Measurements from ENCODE around the gene TUBD1.

Gene TUBD1

DNA sequence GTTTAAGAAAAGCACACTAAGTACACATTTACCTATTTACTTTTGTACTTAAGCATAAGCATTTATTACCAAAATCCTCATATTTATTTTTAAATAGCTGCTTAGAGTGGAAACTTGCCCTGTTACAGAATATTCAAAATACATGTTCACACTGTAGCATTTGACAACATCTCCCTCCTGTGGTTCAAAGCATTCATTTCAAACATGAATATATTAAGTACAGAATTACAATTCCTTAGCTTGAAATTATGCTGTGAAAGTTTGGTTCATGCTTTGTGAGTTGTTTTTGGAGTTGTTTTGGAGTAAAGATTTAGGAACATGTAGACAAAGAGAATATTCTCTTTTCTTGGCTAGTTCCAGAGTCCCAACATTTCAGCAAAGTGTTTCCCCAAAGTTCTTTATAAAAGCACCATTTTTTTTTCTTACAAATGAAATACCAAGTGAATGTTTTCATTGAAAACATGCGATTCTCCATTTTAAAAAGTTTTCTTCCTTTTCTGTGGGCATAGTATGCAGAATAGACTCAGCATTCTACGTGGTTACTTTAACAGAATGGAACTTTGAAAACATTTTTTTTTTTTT is 33.2 kb downstream of the TUBD1 start:
- Histone ChIP-seq H3K79me2 (ENCODE audit: insufficient read depth, low read length) (no peaks in the 10 kb centered on the region), H3K4me1 (ENCODE audit: insufficient read depth, low read length) (no peaks in the 10 kb centered on the region), H3K27ac (ENCODE audit: low read length) (no peak overlapping the region), H3K4me3 (ENCODE audit: low read depth in 1 of 2, low read length in 2 of 2) (no peak overlapping the region), H3K9ac (ENCODE audit: low read depth, low read length) (no peak overlapping the region), H3K27me3 (ENCODE audit: insufficient read depth, low read length, poor library complexity) (no peaks in the 10 kb centered on the region), H2AFZ (ENCODE audit: low read depth, low read length) (no peak overlapping the region), H3K4me2 (ENCODE audit: insufficient read depth, low read length) (no peak overlapping the region), H3K36me3 (ENCODE audit: insufficient read depth, low read length) (peaks cover 21% of the 10 kb centered on the region), H3K9me3 (ENCODE audit: insufficient read depth, low read length, severe bottlenecking) (no peaks in the 10 kb centered on the region), H4K20me1 (ENCODE audit: insufficient read depth, low read length) (no peaks in the 10 kb centered on the region)
- ATAC-seq (ENCODE audit: insufficient read depth, low read depth) (no peak; the same call in 2 of the 3 replicates), DNase-seq (no peak)
- no peak for TF ChIP-seq EZH2 (IDR thresholded peaks at IDR 0.05; ENCODE audit: borderline replicate concordance, low read depth, low read length, severe bottlenecking)
- TF ChIP-seq, protein P1, sequence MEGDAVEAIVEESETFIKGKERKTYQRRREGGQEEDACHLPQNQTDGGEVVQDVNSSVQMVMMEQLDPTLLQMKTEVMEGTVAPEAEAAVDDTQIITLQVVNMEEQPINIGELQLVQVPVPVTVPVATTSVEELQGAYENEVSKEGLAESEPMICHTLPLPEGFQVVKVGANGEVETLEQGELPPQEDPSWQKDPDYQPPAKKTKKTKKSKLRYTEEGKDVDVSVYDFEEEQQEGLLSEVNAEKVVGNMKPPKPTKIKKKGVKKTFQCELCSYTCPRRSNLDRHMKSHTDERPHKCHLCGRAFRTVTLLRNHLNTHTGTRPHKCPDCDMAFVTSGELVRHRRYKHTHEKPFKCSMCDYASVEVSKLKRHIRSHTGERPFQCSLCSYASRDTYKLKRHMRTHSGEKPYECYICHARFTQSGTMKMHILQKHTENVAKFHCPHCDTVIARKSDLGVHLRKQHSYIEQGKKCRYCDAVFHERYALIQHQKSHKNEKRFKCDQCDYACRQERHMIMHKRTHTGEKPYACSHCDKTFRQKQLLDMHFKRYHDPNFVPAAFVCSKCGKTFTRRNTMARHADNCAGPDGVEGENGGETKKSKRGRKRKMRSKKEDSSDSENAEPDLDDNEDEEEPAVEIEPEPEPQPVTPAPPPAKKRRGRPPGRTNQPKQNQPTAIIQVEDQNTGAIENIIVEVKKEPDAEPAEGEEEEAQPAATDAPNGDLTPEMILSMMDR (IDR thresholded peaks at IDR 0.05; ENCODE audit: borderline replicate concordance, extremely low read depth, low read length, poor library complexity, severe bottlenecking): peak; percentile 60

GRCh38 chr17:59858932-59859331 is 33.8 kb downstream of the TUBD1 start:
- H3K4me1 ChIP-seq (ENCODE audit: insufficient read depth, low read length): no peaks in the 10 kb centered on the region
- no peak for TF ChIP-seq EZH2 (IDR thresholded peaks at IDR 0.05; ENCODE audit: borderline replicate concordance, low read depth, low read length, severe bottlenecking)
- TF ChIP-seq, protein P1 (IDR thresholded peaks at IDR 0.05; ENCODE audit: borderline replicate concordance, extremely low read depth, low read length, poor library complexity, severe bottlenecking): no peak

GRCh38 chr17:59858167-59858816 is 34.5 kb downstream of the TUBD1 start:
- Histone ChIP-seq H3K27me3 (ENCODE audit: insufficient read depth, low read length, poor library complexity) (no peaks in the 10 kb centered on the region), H3K79me2 (ENCODE audit: insufficient read depth, low read length) (no peaks in the 10 kb centered on the region), H3K4me3 (ENCODE audit: low read depth in 1 of 2, low read length in 2 of 2) (no peak overlapping the region), H3K9ac (ENCODE audit: low read depth, low read length) (no peak overlapping the region), H3K36me3 (ENCODE audit: insufficient read depth, low read length) (peaks cover 14% of the 10 kb centered on the region), H3K4me1 (ENCODE audit: insufficient read depth, low read length) (peaks cover 5% of the 10 kb centered on the region), H3K27ac (ENCODE audit: low read length) (no peak overlapping the region), H3K9me3 (ENCODE audit: insufficient read depth, low read length, severe bottlenecking) (no peaks in the 10 kb centered on the region), H3K4me2 (ENCODE audit: insufficient read depth, low read length) (no peak overlapping the region), H4K20me1 (ENCODE audit: insufficient read depth, low read length) (no peaks in the 10 kb centered on the region), H2AFZ (ENCODE audit: low read depth, low read length) (no peak overlapping the region)
- DNase-seq (no peak), ATAC-seq (ENCODE audit: insufficient read depth, low read depth) (no peak)
- no peak for TF ChIP-seq EZH2 (IDR thresholded peaks at IDR 0.05; ENCODE audit: borderline replicate concordance, low read depth, low read length, severe bottlenecking)
- TF ChIP-seq, protein P1 (IDR thresholded peaks at IDR 0.05; ENCODE audit: borderline replicate concordance, extremely low read depth, low read length, poor library complexity, severe bottlenecking): no peak

More at GRCh38 chr17:59858932-59859331, 33.8 kb downstream of the TUBD1 start:
- Histone ChIP-seq H3K9ac (ENCODE audit: low read depth, low read length) (no peak overlapping the region), H3K4me2 (ENCODE audit: insufficient read depth, low read length) (no peak overlapping the region), H3K79me2 (ENCODE audit: insufficient read depth, low read length) (no peaks in the 10 kb centered on the region), H3K27ac (ENCODE audit: low read length) (no peak overlapping the region), H3K9me3 (ENCODE audit: insufficient read depth, low read length, severe bottlenecking) (no peaks in the 10 kb centered on the region), H3K27me3 (ENCODE audit: insufficient read depth, low read length, poor library complexity) (no peaks in the 10 kb centered on the region), H2AFZ (ENCODE audit: low read depth, low read length) (no peak overlapping the region), H4K20me1 (ENCODE audit: insufficient read depth, low read length) (no peaks in the 10 kb centered on the region), H3K4me3 (ENCODE audit: low read depth in 1 of 2, low read length in 2 of 2) (no peak overlapping the region), H3K36me3 (ENCODE audit: insufficient read depth, low read length) (peaks cover 16% of the 10 kb centered on the region)
- no peak for ATAC-seq (ENCODE audit: insufficient read depth, low read depth)
- DNase-seq: no peak
